Ectodermal cell (in vitro differentiated cells): Measurements from ENCODE around the gene TBC1D22A.

Source experiments
- H3K27ac ChIP-seq: 2 replicates; pipeline ENCODE4 v1.7.0; 2013; ENCODE audit warnings: mild to moderate bottlenecking, low read depth, low read length; ENCODE audit not compliant: insufficient read depth, poor library complexity, severe bottlenecking
- H3K27me3 ChIP-seq: 2 replicates; pipeline ENCODE4 v1.7.0; 2013; ENCODE audit warnings: mild to moderate bottlenecking, low read length; ENCODE audit not compliant: insufficient read depth, control insufficient read depth, poor library complexity, severe bottlenecking
- H3K36me3 ChIP-seq: one replicate; pipeline ENCODE4 v1.7.0; 2013; ENCODE audit warnings: low read length; ENCODE audit not compliant: control insufficient read depth, insufficient read depth
- H3K4me1 ChIP-seq: one replicate; pipeline ENCODE4 v1.7.0; 2013; ENCODE audit warnings: low read length; ENCODE audit not compliant: control insufficient read depth, insufficient read depth
- H3K4me3 ChIP-seq: 2 replicates; pipeline ENCODE4 v1.7.0; 2013; ENCODE audit warnings: low read depth, low read length, control low read depth; ENCODE audit not compliant: insufficient read depth
- H3K9me3 ChIP-seq: 2 replicates; pipeline ENCODE4 v1.7.0; 2013; ENCODE audit warnings: mild to moderate bottlenecking, low read length, moderate library complexity; ENCODE audit not compliant: control insufficient read depth
- WGBS, 2 experiments: methylation state at CpG; one replicate each; pipeline ENCODE4 v1.1.7; 2013; ENCODE audit warnings: missing lambda C conversion rate in 2 of 2; 5-methylcytosine and 5-hydroxymethylcytosine counted together

The TBC1D22A gene

GRCh38 chr22:46830841-46831240 is 68.4 kb downstream of the TBC1D22A start:
- no peaks in the 10 kb centered on the region for H3K4me1 ChIP-seq
- H3K27ac ChIP-seq = no peak overlapping the region
- WGBS, 2 experiments = 93 to 94% methylated on average over 8 of the region's 8 CpGs
- H3K9me3 ChIP-seq = no peaks in the 10 kb centered on the region
- H3K36me3 ChIP-seq = peaks cover 8% of the 10 kb centered on the region
- no peaks in the 10 kb centered on the region for H3K27me3 ChIP-seq
- no peak overlapping the region for H3K4me3 ChIP-seq

DNA sequence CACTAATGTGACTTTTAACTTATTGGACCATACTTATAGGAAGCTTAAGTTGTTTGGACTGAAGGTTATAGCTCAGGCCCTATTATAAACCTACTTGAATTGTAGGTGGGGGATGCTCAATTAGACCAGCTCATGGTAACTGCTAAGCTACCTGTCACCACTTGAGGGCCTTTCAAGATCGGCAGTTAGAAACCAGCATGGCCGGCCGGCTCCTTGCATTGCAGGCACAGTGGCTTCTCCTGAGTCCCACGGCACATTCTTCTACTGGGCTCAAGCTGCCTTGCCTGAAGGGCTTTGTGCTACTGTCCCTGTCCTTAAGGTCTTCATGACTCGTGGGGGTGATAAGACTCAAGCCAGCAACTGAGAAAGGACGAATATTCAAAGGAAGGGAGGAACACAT is 70.8 kb downstream of the TBC1D22A start:
- H3K4me1 ChIP-seq = no peaks in the 10 kb centered on the region
- H3K27ac ChIP-seq = no peak overlapping the region
- H3K4me3 ChIP-seq = no peak overlapping the region
- WGBS, 2 experiments = 37 to 50% methylated on average over 6 of the region's 6 CpGs
- no peaks in the 10 kb centered on the region for H3K9me3 ChIP-seq
- peaks cover 8% of the 10 kb centered on the region for H3K36me3 ChIP-seq
- H3K27me3 ChIP-seq = no peaks in the 10 kb centered on the region

DNA sequence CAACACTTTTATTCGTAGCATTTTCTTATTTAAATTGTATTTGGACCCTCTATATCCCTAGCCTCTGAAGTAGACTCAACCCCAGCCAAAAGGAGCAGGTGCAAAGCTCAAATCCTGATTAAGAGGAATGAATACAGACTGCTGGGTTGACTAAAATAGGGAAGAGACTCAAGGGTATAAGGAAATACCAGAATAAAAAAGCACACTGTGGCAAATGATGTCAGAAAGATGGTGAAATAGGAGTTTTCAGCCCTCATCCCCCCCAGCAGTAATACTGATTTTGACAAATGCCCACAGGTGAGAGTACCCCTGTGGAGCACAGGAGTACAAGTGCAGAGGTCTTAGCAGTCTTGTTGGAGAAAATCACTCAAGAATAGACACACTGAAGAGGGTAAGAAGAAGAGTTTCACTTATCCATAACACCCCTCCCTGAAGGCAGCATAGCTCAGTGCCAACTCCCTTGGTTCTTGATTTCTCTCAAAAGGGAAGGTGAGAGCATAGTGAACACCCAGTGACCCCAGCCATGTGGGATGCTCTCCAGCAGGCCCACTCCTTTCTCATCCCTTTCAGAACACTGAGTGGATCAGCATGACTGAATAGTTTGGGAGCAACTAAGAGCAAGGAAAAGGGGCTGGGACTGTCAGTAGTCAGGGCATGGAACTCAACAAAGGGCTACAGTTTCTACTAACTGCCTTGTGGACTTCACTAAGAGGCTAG is 71.7 kb downstream of the TBC1D22A start:
- Histone ChIP-seq H3K9me3 (no peaks in the 10 kb centered on the region), H3K4me3 (no peak overlapping the region), H3K27ac (no peak overlapping the region), H3K27me3 (no peaks in the 10 kb centered on the region), H3K36me3 (peaks cover 8% of the 10 kb centered on the region), H3K4me1 (no peaks in the 10 kb centered on the region)
- 100% methylated on average over 1 of the region's 1 CpG for WGBS, 2 experiments

DNA sequence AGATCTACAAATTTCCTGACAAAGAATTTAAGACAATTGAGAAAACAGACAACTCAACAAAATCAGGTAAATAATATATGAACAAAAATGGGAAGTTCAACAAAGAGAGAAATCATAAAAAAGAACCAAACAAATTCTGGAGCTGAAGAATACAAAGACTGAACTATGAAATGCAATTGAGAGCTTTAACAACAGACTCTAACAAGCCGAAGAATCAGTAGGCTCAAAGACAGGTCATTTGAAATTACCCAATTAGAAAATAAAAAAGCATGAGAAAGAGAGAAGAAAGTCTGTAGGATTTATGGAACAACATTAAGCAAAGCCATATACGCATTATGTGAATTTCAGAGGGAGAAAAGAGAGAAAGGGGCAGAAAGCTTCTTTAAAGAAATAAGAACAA is 72.8 kb downstream of the TBC1D22A start:
- H3K27me3 ChIP-seq = no peaks in the 10 kb centered on the region
- H3K4me1 ChIP-seq = no peaks in the 10 kb centered on the region
- no peaks in the 10 kb centered on the region for H3K9me3 ChIP-seq
- no peak overlapping the region for H3K27ac ChIP-seq
- 95 to 96% methylated on average over 2 of the region's 2 CpGs for WGBS, 2 experiments
- no peak overlapping the region for H3K4me3 ChIP-seq
- H3K36me3 ChIP-seq = peaks cover 8% of the 10 kb centered on the region

DNA sequence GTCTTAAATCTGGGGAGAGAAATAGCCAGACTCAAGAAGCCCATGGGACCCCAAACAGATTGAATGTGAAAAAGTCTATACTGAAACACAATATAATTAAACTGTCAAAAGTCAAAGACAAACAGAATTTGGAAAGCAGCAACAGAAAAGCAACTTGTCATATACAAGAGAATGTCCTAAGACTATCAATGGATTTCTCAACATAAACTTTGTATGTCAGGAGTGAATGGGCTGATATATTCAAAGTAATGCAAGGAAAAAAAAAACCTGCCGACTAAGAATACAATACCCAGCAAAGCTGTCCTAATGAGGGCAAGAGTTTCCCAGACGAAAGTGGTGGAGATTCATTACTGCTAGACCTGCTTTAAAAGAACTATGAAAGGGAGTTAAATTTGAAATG is 73.2 kb downstream of the TBC1D22A start:
- 98 to 100% methylated on average over 2 of the region's 2 CpGs for WGBS, 2 experiments
- peaks cover 8% of the 10 kb centered on the region for H3K36me3 ChIP-seq
- H3K4me3 ChIP-seq = no peak overlapping the region
- no peak overlapping the region for H3K27ac ChIP-seq
- no peaks in the 10 kb centered on the region for H3K9me3 ChIP-seq
- H3K27me3 ChIP-seq = no peaks in the 10 kb centered on the region
- H3K4me1 ChIP-seq = no peaks in the 10 kb centered on the region

DNA sequence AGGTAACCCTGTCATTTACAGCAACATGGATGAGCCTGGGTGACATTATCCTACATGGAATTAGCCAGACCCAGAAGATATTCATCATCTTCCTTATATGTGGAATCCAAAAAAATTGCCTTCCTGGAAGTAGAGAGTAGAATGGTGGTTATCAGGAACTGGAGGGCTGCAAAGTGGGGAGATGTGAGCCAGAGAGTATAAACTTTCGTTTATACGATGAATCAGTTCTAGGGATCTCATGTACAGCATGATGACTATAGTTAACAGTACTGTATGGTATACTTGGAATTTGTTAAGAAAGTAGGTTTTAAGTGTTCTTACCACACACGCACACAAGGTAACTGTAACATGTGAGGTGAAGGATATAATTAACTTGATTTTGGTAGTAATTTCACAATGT is 79.1 kb downstream of the TBC1D22A start:
- Histone ChIP-seq H3K4me3 (no peak overlapping the region), H3K4me1 (peaks cover 3% of the 10 kb centered on the region), H3K27ac (no peak overlapping the region), H3K9me3 (no peaks in the 10 kb centered on the region), H3K36me3 (no peaks in the 10 kb centered on the region), H3K27me3 (no peaks in the 10 kb centered on the region)
- 97 to 98% methylated on average over 3 of the region's 3 CpGs for WGBS, 2 experiments

DNA sequence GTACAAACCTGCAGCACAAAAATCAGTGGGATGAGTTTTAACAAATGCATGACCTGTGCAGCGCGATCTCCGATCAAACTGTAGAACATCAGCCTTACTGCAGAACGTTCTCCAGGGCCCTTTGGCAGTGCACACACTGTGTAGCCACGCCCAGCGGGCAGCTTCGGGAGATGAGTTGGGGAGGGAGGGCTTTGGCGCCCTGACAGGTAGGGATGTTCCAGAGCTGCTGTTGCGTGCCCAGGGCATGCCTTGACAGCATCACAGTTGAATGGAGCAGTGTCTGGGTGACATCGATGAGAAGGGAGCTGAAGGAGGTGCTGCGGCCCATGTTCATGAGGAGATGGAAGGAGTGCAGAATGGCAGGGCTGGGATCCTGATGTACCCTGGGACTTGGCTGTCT is 80.2 kb downstream of the TBC1D22A start:
- H3K27me3 ChIP-seq = no peaks in the 10 kb centered on the region
- no peaks in the 10 kb centered on the region for H3K9me3 ChIP-seq
- WGBS, 2 experiments = 95 to 96% methylated on average over 11 of the region's 11 CpGs
- no peak overlapping the region for H3K27ac ChIP-seq
- peaks cover 3% of the 10 kb centered on the region for H3K4me1 ChIP-seq
- H3K4me3 ChIP-seq = no peak overlapping the region
- H3K36me3 ChIP-seq = no peaks in the 10 kb centered on the region

DNA sequence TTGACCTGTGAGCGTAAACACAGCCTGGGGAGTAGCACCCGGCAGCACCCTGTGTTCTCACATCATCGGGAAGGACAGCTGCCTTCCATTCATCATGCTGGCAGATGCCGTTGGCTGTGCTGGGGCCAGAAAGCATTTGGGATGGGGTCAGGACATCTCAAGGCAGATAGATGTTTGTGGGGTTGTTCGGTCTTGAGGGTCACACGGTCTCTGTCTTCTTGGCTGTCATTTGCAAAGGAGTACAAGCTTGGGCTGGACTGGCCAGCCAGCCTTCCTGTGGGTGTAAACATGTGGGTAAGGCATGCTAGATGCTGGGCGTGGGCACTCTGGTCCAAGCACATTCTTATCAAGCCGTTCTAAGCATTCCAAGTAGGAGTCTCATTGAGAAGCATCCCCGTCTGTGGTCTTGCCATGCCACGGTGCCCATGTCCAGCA is 81.4 kb downstream of the TBC1D22A start:
- 94% methylated on average over 10 of the region's 10 CpGs for WGBS, 2 experiments

DNA sequence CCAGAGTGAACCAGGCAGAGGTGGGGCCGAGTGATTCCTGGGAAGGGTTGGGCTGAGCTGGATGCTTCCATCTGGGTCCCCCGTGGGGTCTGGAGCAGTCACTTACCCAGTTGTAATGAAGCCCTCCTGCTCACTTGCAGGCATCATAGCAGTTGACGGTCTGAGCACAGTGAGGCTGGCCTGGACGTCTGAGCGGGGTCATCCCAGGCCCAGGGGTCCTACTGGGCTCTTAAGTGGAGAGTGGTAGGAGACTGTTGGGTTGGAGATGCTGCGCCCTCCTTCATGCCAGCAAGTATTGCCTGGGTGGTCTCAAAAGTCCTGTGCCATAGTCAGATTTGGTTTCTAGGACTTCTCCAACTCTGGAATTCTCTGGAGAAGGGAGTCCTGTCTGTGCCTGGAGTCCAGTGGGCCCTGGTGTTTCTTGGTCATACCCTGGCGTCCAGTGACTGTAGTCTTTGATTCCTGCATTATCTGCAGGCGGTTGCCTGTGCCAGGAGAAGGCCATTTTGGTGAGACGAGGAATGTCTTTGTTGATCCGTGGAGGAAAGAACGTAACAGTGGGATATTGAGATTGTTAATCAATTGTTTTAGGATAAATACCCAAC is 82.3 kb downstream of the TBC1D22A start:
- 88 to 92% methylated on average over 11 of the region's 11 CpGs for WGBS, 2 experiments
- H3K36me3 ChIP-seq = no peaks in the 10 kb centered on the region
- H3K4me3 ChIP-seq = no peak overlapping the region
- H3K27ac ChIP-seq = no peak overlapping the region
- H3K27me3 ChIP-seq = no peaks in the 10 kb centered on the region
- no peaks in the 10 kb centered on the region for H3K9me3 ChIP-seq
- H3K4me1 ChIP-seq = peaks cover 3% of the 10 kb centered on the region

More for the DNA sequence above, 81.4 kb downstream of the TBC1D22A start:
- H3K4me3 ChIP-seq = no peak overlapping the region
- H3K9me3 ChIP-seq = no peaks in the 10 kb centered on the region
- H3K36me3 ChIP-seq = no peaks in the 10 kb centered on the region
- H3K4me1 ChIP-seq = peaks cover 3% of the 10 kb centered on the region
- no peak overlapping the region for H3K27ac ChIP-seq
- no peaks in the 10 kb centered on the region for H3K27me3 ChIP-seq

- H3K27me3 ChIP-seq = no peaks in the 10 kb centered on the region
- H3K9me3 ChIP-seq = no peaks in the 10 kb centered on the region
- H3K27ac ChIP-seq = no peak overlapping the region
- no peak overlapping the region for H3K4me3 ChIP-seq
- no peaks in the 10 kb centered on the region for H3K36me3 ChIP-seq
- 91 to 93% methylated on average over 17 of the region's 17 CpGs for WGBS, 2 experiments
- H3K4me1 ChIP-seq = peaks cover 3% of the 10 kb centered on the region
Observed at GRCh38 chr22:46845296-46846149, 83.1 kb downstream of the TBC1D22A start.
